NCI-H82 treated with DMSO at 0.1 percent for 48 hours (cell line): Measurements from ENCODE around the gene CBY2.
"Not testable (repeated sequence)": the region's sequence is repeated elsewhere in the genome, so short reads cannot be mapped to it uniquely, and the experiment has no call there.

ENCODE experiments used
- DNase-seq: peaks from one replicate; lab custom pipeline; 2025; ENCODE audit not compliant: unreplicated experiment; lab: John Stamatoyannopoulos, UW

CBY2 gene

GRCh38 chr13:45702088-45702487, at the start of gene CBY2:
CBY2 (plus strand) TSS chr13:45702320; CDS start chr13:45702391, 71 bp downstream.
- no peak for DNase-seq

GRCh38 chr13:45654633-45655349, 47.3 kb upstream of the CBY2 start:
- DNase-seq, result no peak

GRCh38 chr13:45658586-45659235, 43.4 kb upstream of the CBY2 start:
- no peak for DNase-seq

- no peak for DNase-seq
Measured at GRCh38 chr13:45659536-45659935, 42.6 kb upstream of the CBY2 start.

- DNase-seq, result not testable (repeated sequence)
Measured at GRCh38 chr13:45660458-45660857, 41.7 kb upstream of the CBY2 start.

GRCh38 chr13:45662162-45662561, 40.0 kb upstream of the CBY2 start:
- no peak for DNase-seq

- not testable (repeated sequence) for DNase-seq
Measured at GRCh38 chr13:45662903-45663302, 39.2 kb upstream of the CBY2 start.

- DNase-seq, result not testable (repeated sequence)
Measured at GRCh38 chr13:45669626-45670025, 32.5 kb upstream of the CBY2 start.

- no peak for DNase-seq
Measured at GRCh38 chr13:45670189-45670885, 31.8 kb upstream of the CBY2 start.

GRCh38 chr13:45674908-45675307, 27.2 kb upstream of the CBY2 start:
- no peak for DNase-seq

- no peak for DNase-seq
Measured at GRCh38 chr13:45678282-45678681, 23.8 kb upstream of the CBY2 start.

GRCh38 chr13:45681113-45681512, 21.0 kb upstream of the CBY2 start:
- no peak for DNase-seq

- no peak for DNase-seq
Measured at GRCh38 chr13:45682494-45683008, 19.6 kb upstream of the CBY2 start.

- no peak for DNase-seq
Measured at GRCh38 chr13:45683701-45684100, 18.4 kb upstream of the CBY2 start.

- no peak for DNase-seq
Measured at GRCh38 chr13:45688577-45688976, 13.5 kb upstream of the CBY2 start.

- no peak for DNase-seq
Measured at GRCh38 chr13:45690636-45691035, 11.5 kb upstream of the CBY2 start.

GRCh38 chr13:45691251-45691650, 10.9 kb upstream of the CBY2 start:
- no peak for DNase-seq

GRCh38 chr13:45691667-45692066, 10.5 kb upstream of the CBY2 start:
- DNase-seq, result no peak

GRCh38 chr13:45695198-45695730, 6.9 kb upstream of the CBY2 start:
- no peak for DNase-seq

- DNase-seq, result no peak
Measured at GRCh38 chr13:45696610-45697226, 5.4 kb upstream of the CBY2 start.
